C4-2B (cell line): ENCODE measurements around the gene PREX1.

ENCODE experiments used
- CTCF ChIP-seq: fragments of 450-650 bp; conservative IDR thresholded peaks from 2 replicates; pipeline ENCODE4 v1.5.1; 2017; ENCODE audit warnings: mild to moderate bottlenecking
- ZFX ChIP-seq: fragments of 450-650 bp; IDR thresholded peaks from 2 replicates; pipeline ENCODE4 v1.6.1; 2017

- TF ChIP-seq CTCF = no peak
- TF ChIP-seq ZFX = no peak
These were observed 102.2 kb downstream of the PREX1 start for GRCh38 chr20:48725555-48725991.
